Stimulated activated CD8-positive, alpha-beta memory T cell treated with anti-CD3 and anti-CD28 coated beads, Interleukin-2, amount 100 ng/mL, for 1 hour (primary cell): ENCODE data around the gene PTTG1IP.
"Not testable (repeated sequence)": the region's sequence is repeated elsewhere in the genome, so short reads cannot be mapped to it uniquely, and the experiment has no call there.

Source experiments
- DNase-seq, 2 donors: peaks; one replicate each; pipeline ENCODE4 v3.0.0-alpha.2; 2020; ENCODE audit warnings: low read depth in 2 of 2

The PTTG1IP gene

GRCh38 chr21:44883250-44883649 is 9.8 kb upstream of the PTTG1IP start:
- DNase-seq = no peak

- DNase-seq = no peak
Observed at GRCh38 chr21:44881198-44881872, 7.8 kb upstream of the PTTG1IP start.

GRCh38 chr21:44880405-44881197 is 7.1 kb upstream of the PTTG1IP start:
- DNase-seq = no peak

GRCh38 chr21:44879238-44879637 is 5.7 kb upstream of the PTTG1IP start:
- DNase-seq = not testable (repeated sequence)

GRCh38 chr21:44878053-44878982 is 4.8 kb upstream of the PTTG1IP start:
- DNase-seq = no peak

- DNase-seq = no peak
Observed at GRCh38 chr21:44876849-44877575, 3.5 kb upstream of the PTTG1IP start.

- DNase-seq = no peak
Observed at GRCh38 chr21:44875316-44875700, 1.8 kb upstream of the PTTG1IP start.

GRCh38 chr21:44874497-44875315 is 1.2 kb upstream of the PTTG1IP start:
- no peak for DNase-seq

GRCh38 chr21:44874240-44874496 is 678 bp upstream of the PTTG1IP start:
- no peak for DNase-seq

- no peak for DNase-seq
Observed at GRCh38 chr21:44872649-44873355, 688 bp downstream of the PTTG1IP start.

GRCh38 chr21:44872323-44872648 is 1.2 kb downstream of the PTTG1IP start:
- no peak for DNase-seq

GRCh38 chr21:44871576-44872269 is 1.8 kb downstream of the PTTG1IP start:
- no peak for DNase-seq

- DNase-seq = no peak
Observed at GRCh38 chr21:44870748-44871495, 2.6 kb downstream of the PTTG1IP start.

GRCh38 chr21:44869781-44870747 is 3.4 kb downstream of the PTTG1IP start:
- no peak for DNase-seq

- no peak for DNase-seq
Observed at GRCh38 chr21:44868707-44869106, 4.8 kb downstream of the PTTG1IP start.

GRCh38 chr21:44867999-44868700 is 5.3 kb downstream of the PTTG1IP start:
- no peak for DNase-seq

- no peak for DNase-seq
Observed at GRCh38 chr21:44867464-44867863, 6.0 kb downstream of the PTTG1IP start.
